Measurements from ENCODE around the gene AURKB. TPM values are rescaled to one million over a fixed set of nuclear protein-coding genes. Genes with fewer than 3 reads are reported as not detected.

The AURKB gene
- total RNA-seq, 1 donor from 2014 or later: 1.4 TPM

- H3K9me3 ChIP-seq: no peaks in the 10 kb centered on the region
- H3K4me1 ChIP-seq: no peaks in the 10 kb centered on the region
- TF ChIP-seq, protein P1, sequence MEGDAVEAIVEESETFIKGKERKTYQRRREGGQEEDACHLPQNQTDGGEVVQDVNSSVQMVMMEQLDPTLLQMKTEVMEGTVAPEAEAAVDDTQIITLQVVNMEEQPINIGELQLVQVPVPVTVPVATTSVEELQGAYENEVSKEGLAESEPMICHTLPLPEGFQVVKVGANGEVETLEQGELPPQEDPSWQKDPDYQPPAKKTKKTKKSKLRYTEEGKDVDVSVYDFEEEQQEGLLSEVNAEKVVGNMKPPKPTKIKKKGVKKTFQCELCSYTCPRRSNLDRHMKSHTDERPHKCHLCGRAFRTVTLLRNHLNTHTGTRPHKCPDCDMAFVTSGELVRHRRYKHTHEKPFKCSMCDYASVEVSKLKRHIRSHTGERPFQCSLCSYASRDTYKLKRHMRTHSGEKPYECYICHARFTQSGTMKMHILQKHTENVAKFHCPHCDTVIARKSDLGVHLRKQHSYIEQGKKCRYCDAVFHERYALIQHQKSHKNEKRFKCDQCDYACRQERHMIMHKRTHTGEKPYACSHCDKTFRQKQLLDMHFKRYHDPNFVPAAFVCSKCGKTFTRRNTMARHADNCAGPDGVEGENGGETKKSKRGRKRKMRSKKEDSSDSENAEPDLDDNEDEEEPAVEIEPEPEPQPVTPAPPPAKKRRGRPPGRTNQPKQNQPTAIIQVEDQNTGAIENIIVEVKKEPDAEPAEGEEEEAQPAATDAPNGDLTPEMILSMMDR (IDR thresholded peaks at IDR 0.05): no peak
- no peaks in the 10 kb centered on the region for H3K36me3 ChIP-seq
- no peak for ATAC-seq
- intact Hi-C loops (cut with DNase I): no loop called here
- H3K4me3 ChIP-seq: no peak overlapping the region
- no peaks in the 10 kb centered on the region for H3K27me3 ChIP-seq
- no peak overlapping the region for H3K27ac ChIP-seq
- DNase-seq: no peak
Measured at GRCh38 chr17:8204761-8205555, 5.4 kb downstream of the AURKB start.

DNA sequence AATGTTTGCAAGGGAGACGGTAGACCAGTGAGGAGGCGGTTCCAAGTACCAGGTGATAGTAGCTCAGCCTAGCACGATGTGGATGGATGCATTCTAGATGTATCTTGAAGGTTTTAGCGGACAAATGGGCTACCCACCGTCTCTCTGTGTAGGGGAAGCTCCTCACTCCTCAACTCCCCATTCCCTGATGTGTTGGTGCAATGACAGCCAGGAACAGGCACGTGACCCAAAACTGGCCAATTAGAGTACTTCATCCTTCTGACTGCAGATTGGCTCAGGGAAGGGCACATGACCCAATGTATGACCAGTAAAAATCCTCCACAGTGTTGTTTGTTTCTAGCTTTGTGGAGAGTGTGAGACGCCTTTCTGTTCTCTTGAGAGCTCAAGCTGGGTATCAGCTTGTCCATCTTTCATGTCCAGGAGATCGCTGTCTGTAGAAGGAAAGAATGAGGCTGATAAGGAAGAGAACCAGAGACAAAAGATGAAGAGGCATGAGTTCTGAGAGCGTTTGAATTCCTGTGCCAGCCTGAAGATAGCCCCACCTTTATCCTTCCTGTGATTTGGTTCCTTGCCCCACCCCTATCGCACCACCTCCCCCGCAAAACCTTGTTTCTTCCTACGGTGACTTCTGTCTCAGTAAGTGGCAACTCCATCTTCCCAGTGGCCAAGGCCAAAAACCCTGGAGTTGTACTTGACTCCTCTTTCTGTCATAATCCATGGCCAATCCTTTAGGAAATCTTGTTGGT, 18.1 kb downstream of the AURKB start:
- H3K27me3 ChIP-seq: no peaks in the 10 kb centered on the region
- DNase-seq: peak; percentile 69
- H3K9me3 ChIP-seq: no peaks in the 10 kb centered on the region
- peak overlapping the region; percentile 85 for H3K27ac ChIP-seq
- peak overlapping the region; percentile 40 for H3K4me3 ChIP-seq
- TF ChIP-seq, protein P1 (IDR thresholded peaks at IDR 0.05): no peak
- peaks cover 39% of the 10 kb centered on the region for H3K4me1 ChIP-seq
- intact Hi-C loops (cut with DNase I): no loop called here
- peak; percentile 55 for ATAC-seq
- H3K36me3 ChIP-seq: no peaks in the 10 kb centered on the region

DNA sequence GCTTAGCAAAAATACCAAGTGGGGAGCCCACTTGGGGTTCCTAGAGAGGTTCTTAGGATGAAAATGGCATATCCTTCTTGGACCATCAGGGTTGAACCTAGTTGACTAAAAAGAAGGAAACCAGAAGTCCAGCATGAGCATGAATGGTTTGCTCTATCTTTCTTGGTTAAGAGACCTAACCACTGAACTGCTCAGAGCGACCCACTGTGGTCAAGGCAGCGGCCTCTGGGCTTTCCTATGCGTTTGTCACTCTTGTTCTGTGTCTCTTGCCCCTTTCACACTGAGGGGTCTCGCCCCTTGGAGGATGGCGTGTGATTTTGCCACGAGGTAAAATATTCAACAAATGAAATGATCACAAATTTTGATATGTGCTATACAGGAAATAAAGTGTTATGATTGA, 19.9 kb downstream of the AURKB start:
- Histone ChIP-seq H3K4me1 (peaks cover 39% of the 10 kb centered on the region), H3K9me3 (no peaks in the 10 kb centered on the region), H3K4me3 (peak overlapping the region; percentile 75), H3K27me3 (no peaks in the 10 kb centered on the region), H3K36me3 (no peaks in the 10 kb centered on the region), H3K27ac (peak overlapping the region; percentile 94)
- intact Hi-C loops (cut with DNase I): no loop called here
- TF ChIP-seq, protein P1 (IDR thresholded peaks at IDR 0.05): no peak
- no peak for DNase-seq
- no peak for ATAC-seq

DNA sequence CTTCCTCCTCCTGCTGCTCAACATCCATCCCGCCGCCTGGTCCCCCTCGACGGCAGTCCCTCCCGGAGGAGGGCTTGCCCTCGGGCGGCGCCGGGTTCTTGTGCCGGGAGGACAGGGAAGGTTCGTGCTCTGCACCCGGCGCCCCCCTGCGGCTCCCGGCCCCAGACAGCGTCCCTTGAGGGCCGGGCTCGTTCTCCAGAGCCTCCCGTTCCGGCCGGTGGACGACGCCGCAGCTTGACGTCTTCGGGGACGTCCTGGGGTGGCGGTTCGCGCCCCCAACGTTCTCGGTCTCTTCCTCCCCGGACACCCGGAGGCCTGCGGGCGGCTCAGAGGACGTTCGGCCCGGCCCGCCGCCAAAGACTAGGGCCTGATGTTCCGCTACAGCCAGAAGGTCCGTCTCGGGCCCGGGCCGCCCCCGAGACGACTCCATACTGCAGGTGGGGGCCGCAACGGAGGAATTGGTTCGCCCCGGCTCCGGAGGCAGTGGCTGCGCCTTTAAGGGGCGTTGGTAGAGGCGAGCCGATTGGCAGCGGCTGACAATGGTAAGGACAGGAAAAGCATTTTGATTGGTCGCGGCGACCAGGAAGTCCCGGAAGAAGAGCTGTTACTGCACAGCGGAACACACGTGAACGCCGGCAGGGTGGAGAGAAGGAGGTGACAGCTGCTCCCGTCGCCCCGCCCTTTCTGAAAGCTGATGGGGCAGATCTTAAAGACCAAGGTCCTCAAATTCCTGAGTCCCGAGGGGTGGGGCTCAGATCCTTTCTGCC, 20.5 kb downstream of the AURKB start, which contains the start of gene BORCS6:
BORCS6 (minus strand) TSS at position 470 of the 767 bp plus-strand sequence; CDS start at position 430, 40 bp downstream.
- TF ChIP-seq, protein P1 (IDR thresholded peaks at IDR 0.05): peak; percentile 19
- H3K36me3 ChIP-seq: no peaks in the 10 kb centered on the region
- peak within 1 kb of the TSS; percentile 75 for H3K4me3 ChIP-seq
- peak; percentile 84 for ATAC-seq
- H3K27ac ChIP-seq: peak within 1 kb of the TSS; percentile 94
- no peaks in the 10 kb centered on the region for H3K27me3 ChIP-seq
- H3K4me1 ChIP-seq: peaks cover 39% of the 10 kb centered on the region
- DNase-seq: peak; percentile 97
- intact Hi-C loops (cut with DNase I): loop anchor here (5.0 kb wide), 1 partner anchor 68 kb away; the partner anchor contains the start of gene HES7
- no peaks in the 10 kb centered on the region for H3K9me3 ChIP-seq

DNA sequence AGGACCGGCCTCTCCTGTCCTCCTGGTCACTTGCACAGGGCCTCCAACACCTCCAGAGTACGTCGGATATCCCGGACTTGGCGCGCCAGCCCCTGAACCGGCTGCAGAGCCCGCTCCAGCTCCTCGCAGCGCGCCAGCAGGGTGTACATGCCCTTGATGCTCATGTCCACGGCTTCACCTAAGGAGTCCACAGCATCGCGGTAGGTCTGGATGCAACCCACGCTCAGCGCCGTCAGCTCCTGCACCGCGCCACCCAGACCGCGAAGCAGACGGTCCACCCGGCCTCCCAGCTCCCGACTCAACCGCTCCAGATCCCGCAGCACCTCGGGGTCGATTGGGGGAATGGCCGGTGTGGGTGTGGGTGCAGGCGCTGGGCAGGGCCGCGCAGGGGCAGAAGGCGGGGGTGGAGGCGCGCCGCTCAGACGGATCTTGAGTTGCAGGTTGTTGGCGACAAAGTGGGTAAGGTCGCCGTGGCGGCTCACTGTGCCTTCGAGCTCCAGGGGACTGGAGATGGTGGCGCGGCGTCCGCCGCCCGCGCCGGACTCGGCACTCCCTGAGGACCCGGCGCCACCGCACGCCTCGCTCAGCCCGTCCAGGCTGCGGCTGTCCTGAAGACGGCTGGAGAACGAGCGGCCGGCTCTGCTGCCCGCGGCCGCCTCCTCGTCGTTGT, 21.2 kb downstream of the AURKB start:
- intact Hi-C loops (cut with DNase I): loop anchor here (5.0 kb wide), 1 partner anchor 67 kb away; the partner anchor contains the start of gene HES7
- peak overlapping the region; percentile 94 for H3K27ac ChIP-seq
- H3K36me3 ChIP-seq: no peaks in the 10 kb centered on the region
- H3K9me3 ChIP-seq: no peaks in the 10 kb centered on the region
- DNase-seq (peak; percentile 78), ATAC-seq (peak; percentile 0)
- H3K27me3 ChIP-seq: no peaks in the 10 kb centered on the region
- H3K4me3 ChIP-seq: peak overlapping the region; percentile 75
- H3K4me1 ChIP-seq: peaks cover 39% of the 10 kb centered on the region
- TF ChIP-seq, protein P1 (IDR thresholded peaks at IDR 0.05): no peak

All from upper lobe of right lung (tissue), 1 donor.